Prostate gland (tissue), 2 donors: ENCODE measurements around the gene TBX15.

Source experiments
- POLR2AphosphoS5 ChIP-seq: sonication (generic); formaldehyde crosslinking; IDR thresholded peaks from one replicate; pipeline ENCODE4 v1.6.1; 2017; ENCODE audit warnings: antibody characterized with exemption
- TF ChIP-seq, protein P1 (sequence below), 4 experiments: fragments of 200-600 bp in 2 of 4; fragments of 450-650 bp in 2 of 4; sonication (generic) in 2 of 4; IDR thresholded peaks; 1 replicate in 3 of 4; 2 replicates in 1 of 4; pipeline ENCODE4 v1.5.1; 2016 to 2019; ENCODE audit warnings: antibody characterized with exemption in 4 of 4, mild to moderate bottlenecking in 2 of 4, moderate library complexity in 2 of 4

DNA sequence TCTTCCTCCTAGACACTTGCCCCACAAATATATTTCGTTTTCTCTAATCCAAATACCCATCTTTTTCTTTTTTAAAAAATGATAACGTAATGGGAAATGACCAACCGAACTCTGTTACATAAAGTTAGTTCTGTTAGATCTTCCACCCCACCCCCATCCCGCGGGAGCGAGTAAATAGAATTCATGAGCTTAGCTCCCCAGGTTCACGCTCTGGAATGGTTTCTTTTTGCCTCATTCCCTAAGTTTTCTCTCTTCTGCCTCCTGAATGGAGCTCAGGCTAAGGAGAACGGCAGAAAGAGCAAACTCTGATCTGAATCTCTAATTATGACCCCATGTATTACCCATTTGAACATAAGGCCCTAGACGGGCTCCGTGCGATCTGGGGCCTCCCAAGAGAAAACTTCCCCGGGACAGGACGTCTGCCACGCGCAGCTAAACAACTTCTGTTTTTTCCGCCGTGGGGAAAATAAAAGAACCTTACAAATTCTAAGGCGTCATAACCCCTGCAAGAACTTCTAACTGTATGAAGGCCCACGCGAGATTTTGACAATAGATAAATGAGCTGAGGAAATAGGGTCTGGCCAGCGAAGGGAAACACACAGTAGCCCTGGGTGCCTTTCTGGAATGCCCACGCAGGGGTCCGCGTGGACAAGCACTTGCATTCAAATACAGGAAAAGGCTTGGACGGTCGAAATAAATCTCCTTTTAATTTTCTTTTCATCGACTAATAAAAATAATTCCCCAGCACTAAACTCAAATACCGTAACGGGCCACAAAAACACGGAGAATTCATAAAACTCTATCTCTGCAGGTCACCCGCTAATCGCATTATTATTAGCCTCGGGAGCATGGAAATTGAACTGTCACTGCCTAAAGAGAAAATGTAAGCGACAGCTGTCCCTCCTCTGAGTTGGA is 2.2 kb downstream of the TBX15 start:
- TF ChIP-seq, protein P1, sequence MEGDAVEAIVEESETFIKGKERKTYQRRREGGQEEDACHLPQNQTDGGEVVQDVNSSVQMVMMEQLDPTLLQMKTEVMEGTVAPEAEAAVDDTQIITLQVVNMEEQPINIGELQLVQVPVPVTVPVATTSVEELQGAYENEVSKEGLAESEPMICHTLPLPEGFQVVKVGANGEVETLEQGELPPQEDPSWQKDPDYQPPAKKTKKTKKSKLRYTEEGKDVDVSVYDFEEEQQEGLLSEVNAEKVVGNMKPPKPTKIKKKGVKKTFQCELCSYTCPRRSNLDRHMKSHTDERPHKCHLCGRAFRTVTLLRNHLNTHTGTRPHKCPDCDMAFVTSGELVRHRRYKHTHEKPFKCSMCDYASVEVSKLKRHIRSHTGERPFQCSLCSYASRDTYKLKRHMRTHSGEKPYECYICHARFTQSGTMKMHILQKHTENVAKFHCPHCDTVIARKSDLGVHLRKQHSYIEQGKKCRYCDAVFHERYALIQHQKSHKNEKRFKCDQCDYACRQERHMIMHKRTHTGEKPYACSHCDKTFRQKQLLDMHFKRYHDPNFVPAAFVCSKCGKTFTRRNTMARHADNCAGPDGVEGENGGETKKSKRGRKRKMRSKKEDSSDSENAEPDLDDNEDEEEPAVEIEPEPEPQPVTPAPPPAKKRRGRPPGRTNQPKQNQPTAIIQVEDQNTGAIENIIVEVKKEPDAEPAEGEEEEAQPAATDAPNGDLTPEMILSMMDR (IDR thresholded peaks at IDR 0.05) = no peak
- no peak for TF ChIP-seq POLR2AphosphoS5
